Gastrocnemius medialis (tissue), 4 donors: ENCODE measurements around the gene DNAH6. TPM values are rescaled to one million over a fixed set of nuclear protein-coding genes. Genes with fewer than 3 reads are reported as not detected.

Source experiments
- ATAC-seq, 2 donors: fragments of 150-250 bp; one replicate each; pipeline ENCODE4 v1.9.1; 2016
- DNase-seq, 2 donors: peaks; one replicate each; pipeline ENCODE4 v3.0.0-alpha.2; 2019
- H3K27ac ChIP-seq, 4 donors: fragments of 200-600 bp; sonication (generic); 1 replicate in 1 of 4; 2 replicates in 3 of 4; pipeline ENCODE4 v1.5.1; 2016 to 2018; ENCODE audit warnings: mild to moderate bottlenecking in 2 of 4, moderate library complexity in 1 of 4
- H3K27me3 ChIP-seq, 3 donors: fragments of 200-600 bp; sonication (generic) in 2 of 3; 1 replicate in 1 of 3; 2 replicates in 2 of 3; pipeline versions ENCODE4 v1.5.1 to v1.6.0; 2016 to 2019; ENCODE audit warnings: mild to moderate bottlenecking in 1 of 3, moderate library complexity in 1 of 3
- H3K36me3 ChIP-seq, 2 donors: fragments of 200-600 bp; sonication (generic) in 1 of 2; one replicate each; pipeline ENCODE4 v1.5.1; 2017 to 2018
- H3K4me1 ChIP-seq, 2 donors: fragments of 200-600 bp; sonication (generic) in 1 of 2; one replicate each; pipeline ENCODE4 v1.5.1; 2016 to 2017; ENCODE audit warnings: mild to moderate bottlenecking in 2 of 2
- H3K4me3 ChIP-seq, 4 donors: fragments of 200-600 bp; sonication (generic) in 3 of 4; 1 replicate in 1 of 4; 2 replicates in 3 of 4; pipeline ENCODE4 v1.5.1; 2016 to 2019; ENCODE audit warnings: mild to moderate bottlenecking in 2 of 4
- H3K9me3 ChIP-seq, 3 donors: fragments of 200-600 bp; sonication (generic) in 2 of 3; 1 replicate in 1 of 3; 2 replicates in 2 of 3; pipeline ENCODE4 v1.5.1; 2016 to 2019
- CTCF ChIP-seq, 5 experiments: fragments of 450-650 bp in 3 of 5; fragments of 200-600 bp in 2 of 5; sonication (generic) in 2 of 5; IDR thresholded peaks in 4 of 5; conservative IDR thresholded peaks in 1 of 5; 1 replicate in 4 of 5; 2 replicates in 1 of 5; pipeline ENCODE4 v1.5.1; 2016 to 2019; ENCODE audit warnings: antibody characterized with exemption in 5 of 5, mild to moderate bottlenecking in 3 of 5, moderate library complexity in 3 of 5
- POLR2A ChIP-seq, 2 donors: fragments of 450-650 bp; IDR thresholded peaks; one replicate each; pipeline ENCODE4 v1.6.1; 2017; ENCODE audit warnings: antibody characterized with exemption in 2 of 2, mild to moderate bottlenecking in 2 of 2, moderate library complexity in 2 of 2
- in situ Hi-C, 4 donors: fragments of 200-750 bp; cut with MboI; loops; one replicate each; pipeline versions ENCODE4 v1.15.0 to v1.8.0; 2017; ENCODE audit warnings: low sequenced_read_pairs in 4 of 4
- intact Hi-C: fragments of 100-400 bp; cut with DNase I; formaldehyde crosslinking; loops from one replicate; pipeline ENCODE4 v1.15.1; 2023; ENCODE audit warnings: low total_unique reads
- total RNA-seq, 4 donors: library from RNA; depleted of rRNA; stranded (reverse); fragments of >200 nt; gene quantifications; one replicate each; pipeline versions ENCODE4 v1.1.0 to v1.2.3, GENCODE V29; 2016

The DNAH6 gene
- total RNA-seq, 4 donors from 2014 or later = not detected

GRCh38 chr2:84786601-84787000, 270.3 kb downstream of the DNAH6 start:
- DNase-seq (no peak), ATAC-seq (no peak)
- H3K27ac ChIP-seq = no peak overlapping the region
- no peaks in the 10 kb centered on the region for H3K4me1 ChIP-seq
- H3K27me3 ChIP-seq = no peaks in the 10 kb centered on the region
- intact Hi-C loops = no loop called here
- no peaks in the 10 kb centered on the region for H3K36me3 ChIP-seq
- in situ Hi-C loops = no loop called here
- H3K4me3 ChIP-seq = no peak overlapping the region
- TF ChIP-seq CTCF (IDR thresholded peaks at IDR 0.05 in 4 of 5, conservative IDR thresholded peaks at IDR 0.05 in 1 of 5) = no peak
- no peak for TF ChIP-seq POLR2A (IDR thresholded peaks at IDR 0.05)
- H3K9me3 ChIP-seq = no peaks in the 10 kb centered on the region

GRCh38 chr2:84788027-84788426, 271.7 kb downstream of the DNAH6 start:
- intact Hi-C loops = no loop called here

GRCh38 chr2:84788498-84788897, 272.2 kb downstream of the DNAH6 start:
- intact Hi-C loops = no loop called here
- Histone ChIP-seq H3K27ac (no peak overlapping the region), H3K4me3 (no peak overlapping the region), H3K4me1 (no peaks in the 10 kb centered on the region), H3K27me3 (no peaks in the 10 kb centered on the region), H3K36me3 (no peaks in the 10 kb centered on the region), H3K9me3 (no peaks in the 10 kb centered on the region)
- no peak for ATAC-seq
- no peak for TF ChIP-seq CTCF (IDR thresholded peaks at IDR 0.05 in 4 of 5, conservative IDR thresholded peaks at IDR 0.05 in 1 of 5)
- TF ChIP-seq POLR2A (IDR thresholded peaks at IDR 0.05) = no peak
- in situ Hi-C loops = no loop called here
- DNase-seq = no peak

More at GRCh38 chr2:84788027-84788426, 271.7 kb downstream of the DNAH6 start:
- DNase-seq = no peak
- no peak for ATAC-seq
- Histone ChIP-seq H3K27ac (no peak overlapping the region), H3K4me1 (no peaks in the 10 kb centered on the region), H3K4me3 (no peak overlapping the region), H3K9me3 (no peaks in the 10 kb centered on the region), H3K36me3 (no peaks in the 10 kb centered on the region), H3K27me3 (no peaks in the 10 kb centered on the region)
- TF ChIP-seq CTCF (IDR thresholded peaks at IDR 0.05 in 4 of 5, conservative IDR thresholded peaks at IDR 0.05 in 1 of 5) = no peak
- TF ChIP-seq POLR2A (IDR thresholded peaks at IDR 0.05) = no peak
- in situ Hi-C loops = no loop called here

- intact Hi-C loops = no loop called here
- no peak for TF ChIP-seq CTCF (IDR thresholded peaks at IDR 0.05 in 4 of 5, conservative IDR thresholded peaks at IDR 0.05 in 1 of 5)
- TF ChIP-seq POLR2A (IDR thresholded peaks at IDR 0.05) = no peak
- no peak for DNase-seq
Measured at GRCh38 chr2:84792856-84793522, 276.7 kb downstream of the DNAH6 start.

GRCh38 chr2:84793641-84794040, 277.3 kb downstream of the DNAH6 start:
- DNase-seq (no peak), ATAC-seq (no peak)
- Histone ChIP-seq H3K36me3 (no peaks in the 10 kb centered on the region), H3K27me3 (no peaks in the 10 kb centered on the region), H3K27ac (no peak overlapping the region), H3K4me1 (no peaks in the 10 kb centered on the region), H3K9me3 (no peaks in the 10 kb centered on the region), H3K4me3 (no peak overlapping the region)
- intact Hi-C loops = no loop called here
- TF ChIP-seq POLR2A (IDR thresholded peaks at IDR 0.05) (no peak), CTCF (IDR thresholded peaks at IDR 0.05 in 4 of 5, conservative IDR thresholded peaks at IDR 0.05 in 1 of 5) (no peak)
- in situ Hi-C loops = no loop called here

More at GRCh38 chr2:84792856-84793522, 276.7 kb downstream of the DNAH6 start:
- no peaks in the 10 kb centered on the region for H3K27me3 ChIP-seq
- no peaks in the 10 kb centered on the region for H3K9me3 ChIP-seq
- no peaks in the 10 kb centered on the region for H3K4me1 ChIP-seq
- H3K27ac ChIP-seq = no peak overlapping the region
- in situ Hi-C loops = no loop called here
- no peaks in the 10 kb centered on the region for H3K36me3 ChIP-seq
- H3K4me3 ChIP-seq = no peak overlapping the region
- ATAC-seq = no peak
